Natural killer cell treated with Interleukin-12 subunit alpha and Interleukin-12 subunit beta and Interleukin-15 and Interleukin-18, amount 100 ng/mL, for 72 hours (primary cell): ENCODE results near the gene APBB2. TPM values are rescaled to one million over a fixed set of nuclear protein-coding genes. Genes with fewer than 3 reads are reported as not detected.

Experiments used
- ATAC-seq, 2 donors: fragments of 150-1000 bp; cut with Tn5 transposase in 1 of 2; sonication (Bioruptor Pico), chemical (Tn5 transposase) in 1 of 2; 2 replicates each; pipeline ENCODE4 v1.10.0; 2021
- DNase-seq: peaks from one replicate; pipeline ENCODE4 v3.0.0; 2022; ENCODE audit warnings: low spot score
- H3K27ac Mint-ChIP-seq, 2 donors: 1 replicate in 1 of 2; 2 replicates in 1 of 2; pipeline ENCODE4 v1.8.0; 2022; ENCODE audit warnings: mixed read lengths in 2 of 2, mild to moderate bottlenecking in 1 of 2, moderate library complexity in 1 of 2
- H3K27me3 Mint-ChIP-seq, 2 donors: 1 replicate in 1 of 2; 2 replicates in 1 of 2; pipeline ENCODE4 v1.8.0; 2022; ENCODE audit warnings: mixed read lengths in 2 of 2
- H3K36me3 Mint-ChIP-seq: one replicate; pipeline ENCODE4 v1.8.0; 2022; ENCODE audit warnings: mixed read lengths
- H3K4me1 Mint-ChIP-seq, 2 donors: 1 replicate in 1 of 2; 2 replicates in 1 of 2; pipeline ENCODE4 v1.8.0; 2022; ENCODE audit warnings: low read depth in 2 of 2, mixed read lengths in 2 of 2, mild to moderate bottlenecking in 1 of 2
- H3K4me3 Mint-ChIP-seq: one replicate; pipeline ENCODE4 v1.8.0; 2022; ENCODE audit warnings: mixed read lengths
- H3K9me3 Mint-ChIP-seq: 2 replicates; pipeline ENCODE4 v1.8.0; 2022; ENCODE audit warnings: mixed read lengths
- total RNA-seq, 2 donors: library from RNA; stranded (reverse); gene quantifications; one replicate each; pipeline ENCODE4 v1.2.3, GENCODE V29; 2022

APBB2 gene
- total RNA-seq, 2 donors from 2014 or later, result 18.7 to 31.9 TPM

GRCh38 chr4:41103657-41104056, 110.7 kb downstream of the APBB2 start:
- Mint-ChIP-seq H3K4me1 (no peaks in the 10 kb centered on the region), H3K9me3 (no peaks in the 10 kb centered on the region), H3K36me3 (no peaks in the 10 kb centered on the region), H3K4me3 (no peak overlapping the region), H3K27ac (no peak overlapping the region), H3K27me3 (no peaks in the 10 kb centered on the region)
- ATAC-seq (no peak), DNase-seq (no peak)

GRCh38 chr4:41102414-41103092, 111.8 kb downstream of the APBB2 start:
- Mint-ChIP-seq H3K4me1 (no peaks in the 10 kb centered on the region), H3K27ac (no peak overlapping the region), H3K4me3 (no peak overlapping the region), H3K36me3 (no peaks in the 10 kb centered on the region), H3K27me3 (no peaks in the 10 kb centered on the region), H3K9me3 (no peaks in the 10 kb centered on the region)
- ATAC-seq (no peak), DNase-seq (no peak)

GRCh38 chr4:41098093-41099048, 116.0 kb downstream of the APBB2 start:
- no peak overlapping the region for H3K4me3 Mint-ChIP-seq
- H3K27ac Mint-ChIP-seq, result no peak overlapping the region
- DNase-seq (no peak), ATAC-seq (no peak)
- H3K9me3 Mint-ChIP-seq, result peaks cover 2% of the 10 kb centered on the region
- no peaks in the 10 kb centered on the region for H3K36me3 Mint-ChIP-seq
- no peaks in the 10 kb centered on the region for H3K4me1 Mint-ChIP-seq
- H3K27me3 Mint-ChIP-seq, result peaks cover 0 to 7% of the 10 kb centered on the region in 2 donors

- Mint-ChIP-seq H3K27ac (no peak overlapping the region), H3K36me3 (no peaks in the 10 kb centered on the region), H3K4me3 (no peak overlapping the region), H3K4me1 (no peaks in the 10 kb centered on the region), H3K9me3 (peaks cover 2% of the 10 kb centered on the region), H3K27me3 (peaks cover 0 to 7% of the 10 kb centered on the region in 2 donors)
- DNase-seq (no peak), ATAC-seq (no peak)
Observed at GRCh38 chr4:41095973-41096372, 118.4 kb downstream of the APBB2 start.

GRCh38 chr4:41095192-41095872, 119.0 kb downstream of the APBB2 start:
- H3K27ac Mint-ChIP-seq, result no peak overlapping the region
- no peak for DNase-seq
- H3K36me3 Mint-ChIP-seq, result no peaks in the 10 kb centered on the region
- H3K4me1 Mint-ChIP-seq, result no peaks in the 10 kb centered on the region
- peaks cover 0 to 7% of the 10 kb centered on the region in 2 donors for H3K27me3 Mint-ChIP-seq
- no peak overlapping the region for H3K4me3 Mint-ChIP-seq
- H3K9me3 Mint-ChIP-seq, result peaks cover 2% of the 10 kb centered on the region
- peak in 1 of 2 donors; percentile 36 for ATAC-seq

- Mint-ChIP-seq H3K36me3 (no peaks in the 10 kb centered on the region), H3K4me3 (no peak overlapping the region), H3K4me1 (no peaks in the 10 kb centered on the region), H3K9me3 (peaks cover 5% of the 10 kb centered on the region), H3K27ac (no peak overlapping the region), H3K27me3 (peaks cover 0 to 7% of the 10 kb centered on the region in 2 donors)
- DNase-seq, result no peak
- ATAC-seq, result no peak
Observed at GRCh38 chr4:41092128-41092527, 122.2 kb downstream of the APBB2 start.

- H3K9me3 Mint-ChIP-seq, result peaks cover 10% of the 10 kb centered on the region
- no peak overlapping the region for H3K4me3 Mint-ChIP-seq
- H3K36me3 Mint-ChIP-seq, result peaks cover 10% of the 10 kb centered on the region
- ATAC-seq (no peak), DNase-seq (no peak)
- no peaks in the 10 kb centered on the region for H3K27me3 Mint-ChIP-seq
- no peak overlapping the region for H3K27ac Mint-ChIP-seq
- H3K4me1 Mint-ChIP-seq, result no peaks in the 10 kb centered on the region
Observed at GRCh38 chr4:41081847-41082246, 132.5 kb downstream of the APBB2 start.

GRCh38 chr4:41080976-41081375, 133.4 kb downstream of the APBB2 start:
- Mint-ChIP-seq H3K27me3 (peaks cover 0 to under 1% of the 10 kb centered on the region in 2 donors), H3K4me1 (no peaks in the 10 kb centered on the region), H3K36me3 (peaks cover 3% of the 10 kb centered on the region), H3K4me3 (no peak overlapping the region), H3K27ac (no peak overlapping the region), H3K9me3 (peaks cover 2% of the 10 kb centered on the region)
- no peak for ATAC-seq
- DNase-seq, result no peak

- no peaks in the 10 kb centered on the region for H3K36me3 Mint-ChIP-seq
- no peak overlapping the region for H3K4me3 Mint-ChIP-seq
- peaks cover 3% of the 10 kb centered on the region for H3K9me3 Mint-ChIP-seq
- H3K4me1 Mint-ChIP-seq, result no peaks in the 10 kb centered on the region
- no peak overlapping the region for H3K27ac Mint-ChIP-seq
- ATAC-seq (no peak), DNase-seq (no peak)
- H3K27me3 Mint-ChIP-seq, result peaks cover 0 to 3% of the 10 kb centered on the region in 2 donors
Observed at GRCh38 chr4:41079881-41080560, 134.3 kb downstream of the APBB2 start.

GRCh38 chr4:41077628-41078027, 136.7 kb downstream of the APBB2 start:
- no peak overlapping the region for H3K27ac Mint-ChIP-seq
- no peak for DNase-seq
- peaks cover 0 to 3% of the 10 kb centered on the region in 2 donors for H3K27me3 Mint-ChIP-seq
- ATAC-seq, result no peak
- peaks cover 3% of the 10 kb centered on the region for H3K9me3 Mint-ChIP-seq
- no peak overlapping the region for H3K4me3 Mint-ChIP-seq
- no peaks in the 10 kb centered on the region for H3K36me3 Mint-ChIP-seq
- no peaks in the 10 kb centered on the region for H3K4me1 Mint-ChIP-seq

- Mint-ChIP-seq H3K27ac (no peak overlapping the region), H3K9me3 (peaks cover 3% of the 10 kb centered on the region), H3K36me3 (no peaks in the 10 kb centered on the region), H3K27me3 (peaks cover 0 to 3% of the 10 kb centered on the region in 2 donors), H3K4me1 (no peaks in the 10 kb centered on the region), H3K4me3 (no peak overlapping the region)
- ATAC-seq, result no peak
- no peak for DNase-seq
Observed at GRCh38 chr4:41076481-41076880, 137.9 kb downstream of the APBB2 start.

GRCh38 chr4:41074215-41074614, 140.1 kb downstream of the APBB2 start:
- no peak overlapping the region for H3K4me3 Mint-ChIP-seq
- H3K9me3 Mint-ChIP-seq, result peaks cover 3% of the 10 kb centered on the region
- ATAC-seq (no peak), DNase-seq (no peak)
- H3K27me3 Mint-ChIP-seq, result peaks cover 0 to 3% of the 10 kb centered on the region in 2 donors
- no peaks in the 10 kb centered on the region for H3K36me3 Mint-ChIP-seq
- no peaks in the 10 kb centered on the region for H3K4me1 Mint-ChIP-seq
- H3K27ac Mint-ChIP-seq, result no peak overlapping the region

GRCh38 chr4:41072021-41072777, 142.1 kb downstream of the APBB2 start:
- Mint-ChIP-seq H3K27ac (no peak overlapping the region), H3K36me3 (no peaks in the 10 kb centered on the region), H3K27me3 (peaks cover 0 to 3% of the 10 kb centered on the region in 2 donors), H3K4me3 (no peak overlapping the region), H3K9me3 (peaks cover 3% of the 10 kb centered on the region), H3K4me1 (no peaks in the 10 kb centered on the region)
- DNase-seq, result no peak
- ATAC-seq, result no peak
